Right lobe of liver (tissue), 4 donors: ENCODE results near the gene P4HA3.

ENCODE experiments used
- POLR2A ChIP-seq: fragments of 450-650 bp; IDR thresholded peaks from one replicate; pipeline ENCODE4 v1.6.1; 2017; ENCODE audit warnings: antibody characterized with exemption, mild to moderate bottlenecking
- TF ChIP-seq, protein P1 (sequence below), 4 donors: fragments of 200-600 bp in 3 of 4; fragments of 450-650 bp in 1 of 4; IDR thresholded peaks; one replicate each; pipeline versions ENCODE4 v1.5.1 to v1.8.0; 2016 to 2022; ENCODE audit warnings: antibody characterized with exemption in 4 of 4, mild to moderate bottlenecking in 2 of 4
- donor health status: DM: no; HTN: no; CAD: no.
- donor health status: DM: no; HTN: no; CAD: no.
- donor health status: DM: no; HTN: yes; CAD: no.

DNA sequence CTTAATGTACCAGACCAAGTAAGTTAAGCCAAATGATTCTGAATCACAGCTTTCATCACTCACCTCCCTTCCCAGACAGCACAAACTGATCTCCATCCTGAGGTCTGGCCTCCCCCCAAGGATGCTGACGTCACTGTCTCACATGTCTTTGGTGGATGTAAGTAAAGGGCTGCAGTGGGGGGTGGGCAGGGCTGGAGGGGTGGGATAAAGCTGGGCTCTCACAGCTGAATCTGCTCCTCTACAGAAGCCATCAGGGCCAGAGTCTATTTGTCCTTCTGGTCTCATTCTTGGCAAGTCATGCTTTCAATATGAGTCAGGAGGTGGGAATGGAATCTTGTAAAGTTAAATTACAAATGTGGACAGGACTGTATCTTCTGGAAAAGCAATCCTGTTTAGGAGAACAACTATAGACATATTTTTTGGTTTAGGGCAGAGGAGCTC is 32.7 kb downstream of the P4HA3 start:
- TF ChIP-seq, protein P1, sequence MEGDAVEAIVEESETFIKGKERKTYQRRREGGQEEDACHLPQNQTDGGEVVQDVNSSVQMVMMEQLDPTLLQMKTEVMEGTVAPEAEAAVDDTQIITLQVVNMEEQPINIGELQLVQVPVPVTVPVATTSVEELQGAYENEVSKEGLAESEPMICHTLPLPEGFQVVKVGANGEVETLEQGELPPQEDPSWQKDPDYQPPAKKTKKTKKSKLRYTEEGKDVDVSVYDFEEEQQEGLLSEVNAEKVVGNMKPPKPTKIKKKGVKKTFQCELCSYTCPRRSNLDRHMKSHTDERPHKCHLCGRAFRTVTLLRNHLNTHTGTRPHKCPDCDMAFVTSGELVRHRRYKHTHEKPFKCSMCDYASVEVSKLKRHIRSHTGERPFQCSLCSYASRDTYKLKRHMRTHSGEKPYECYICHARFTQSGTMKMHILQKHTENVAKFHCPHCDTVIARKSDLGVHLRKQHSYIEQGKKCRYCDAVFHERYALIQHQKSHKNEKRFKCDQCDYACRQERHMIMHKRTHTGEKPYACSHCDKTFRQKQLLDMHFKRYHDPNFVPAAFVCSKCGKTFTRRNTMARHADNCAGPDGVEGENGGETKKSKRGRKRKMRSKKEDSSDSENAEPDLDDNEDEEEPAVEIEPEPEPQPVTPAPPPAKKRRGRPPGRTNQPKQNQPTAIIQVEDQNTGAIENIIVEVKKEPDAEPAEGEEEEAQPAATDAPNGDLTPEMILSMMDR (IDR thresholded peaks at IDR 0.05), result no peak
- no peak for TF ChIP-seq POLR2A
